NCI-H446 treated with DMSO at 0.1 percent for 48 hours (cell line): Measurements from ENCODE around the gene SLITRK6.
"Not testable (repeated sequence)": the region's sequence is repeated elsewhere in the genome, so short reads cannot be mapped to it uniquely, and the experiment has no call there.

Experiments
- DNase-seq: peaks from one replicate; lab custom pipeline; 2025; lab: John Stamatoyannopoulos, UW

The SLITRK6 gene, protein sequence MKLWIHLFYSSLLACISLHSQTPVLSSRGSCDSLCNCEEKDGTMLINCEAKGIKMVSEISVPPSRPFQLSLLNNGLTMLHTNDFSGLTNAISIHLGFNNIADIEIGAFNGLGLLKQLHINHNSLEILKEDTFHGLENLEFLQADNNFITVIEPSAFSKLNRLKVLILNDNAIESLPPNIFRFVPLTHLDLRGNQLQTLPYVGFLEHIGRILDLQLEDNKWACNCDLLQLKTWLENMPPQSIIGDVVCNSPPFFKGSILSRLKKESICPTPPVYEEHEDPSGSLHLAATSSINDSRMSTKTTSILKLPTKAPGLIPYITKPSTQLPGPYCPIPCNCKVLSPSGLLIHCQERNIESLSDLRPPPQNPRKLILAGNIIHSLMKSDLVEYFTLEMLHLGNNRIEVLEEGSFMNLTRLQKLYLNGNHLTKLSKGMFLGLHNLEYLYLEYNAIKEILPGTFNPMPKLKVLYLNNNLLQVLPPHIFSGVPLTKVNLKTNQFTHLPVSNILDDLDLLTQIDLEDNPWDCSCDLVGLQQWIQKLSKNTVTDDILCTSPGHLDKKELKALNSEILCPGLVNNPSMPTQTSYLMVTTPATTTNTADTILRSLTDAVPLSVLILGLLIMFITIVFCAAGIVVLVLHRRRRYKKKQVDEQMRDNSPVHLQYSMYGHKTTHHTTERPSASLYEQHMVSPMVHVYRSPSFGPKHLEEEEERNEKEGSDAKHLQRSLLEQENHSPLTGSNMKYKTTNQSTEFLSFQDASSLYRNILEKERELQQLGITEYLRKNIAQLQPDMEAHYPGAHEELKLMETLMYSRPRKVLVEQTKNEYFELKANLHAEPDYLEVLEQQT

DNA sequence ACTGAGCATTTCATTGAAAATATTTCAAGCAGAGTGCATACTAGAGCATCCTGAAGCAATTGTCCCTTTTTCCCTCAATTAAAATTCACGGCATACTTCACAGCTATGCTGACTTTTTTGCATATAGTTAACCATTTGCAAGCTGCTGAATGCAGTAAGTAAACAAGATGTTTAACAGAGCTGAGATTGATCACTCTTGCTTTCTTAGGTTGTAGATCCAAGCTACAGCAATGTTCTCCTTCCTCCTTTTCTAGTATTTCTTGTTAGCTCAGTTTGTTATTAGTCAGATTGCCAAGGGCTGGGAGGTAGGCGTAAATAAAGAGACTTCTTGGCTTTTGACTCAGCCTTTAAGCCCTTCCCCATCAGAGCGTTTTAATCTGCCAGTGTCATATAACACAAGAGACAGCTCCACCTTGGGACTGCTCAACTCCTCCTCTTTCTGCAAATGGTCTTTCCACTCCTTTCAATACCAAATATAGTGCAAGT is at the start of gene SLITRK6:
Gene SLITRK6 (minus strand): TSS at position 323 of the 486 bp plus-strand sequence. CDS start 2,911 bp downstream, outside the sequence.
- DNase-seq, result no peak

DNA sequence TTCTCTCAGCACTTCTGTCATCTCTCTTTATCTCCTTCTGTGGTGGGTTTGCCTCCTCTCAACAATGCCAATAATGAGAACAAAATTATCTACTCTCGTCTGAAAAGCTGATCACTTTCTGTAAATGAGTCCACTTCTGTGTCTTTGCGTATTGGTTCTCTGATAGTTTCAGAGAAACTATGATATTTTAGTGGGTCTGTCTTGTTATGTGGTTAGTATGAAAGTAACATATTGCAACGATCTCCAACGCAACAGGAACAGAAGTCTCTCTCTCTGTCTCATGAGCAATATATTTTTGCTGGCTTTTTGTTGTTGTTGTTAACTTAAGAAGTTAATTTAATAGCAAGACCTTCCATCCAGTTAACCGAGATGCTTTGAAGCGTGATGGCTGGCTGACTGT is 47.8 kb upstream of the SLITRK6 start:
- DNase-seq, result no peak

DNA sequence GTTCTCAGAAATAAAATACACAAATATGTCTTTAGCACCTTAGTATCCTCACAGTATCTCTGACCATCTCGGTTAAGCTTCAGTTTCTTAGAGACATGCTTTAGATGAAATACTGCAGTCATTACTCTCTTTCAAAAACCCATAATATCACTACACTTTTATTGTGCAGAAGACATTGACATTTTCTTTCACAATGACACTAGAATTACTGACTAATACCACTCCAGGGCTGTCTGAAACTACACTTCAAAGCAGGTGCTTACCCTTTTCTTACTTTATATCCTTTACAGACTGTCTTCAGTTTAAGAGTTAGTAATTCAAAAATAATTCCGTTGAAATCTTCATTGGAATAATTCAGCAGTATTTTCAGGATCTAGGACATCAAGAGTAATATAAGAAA is 42.2 kb upstream of the SLITRK6 start:
- DNase-seq, result no peak

DNA sequence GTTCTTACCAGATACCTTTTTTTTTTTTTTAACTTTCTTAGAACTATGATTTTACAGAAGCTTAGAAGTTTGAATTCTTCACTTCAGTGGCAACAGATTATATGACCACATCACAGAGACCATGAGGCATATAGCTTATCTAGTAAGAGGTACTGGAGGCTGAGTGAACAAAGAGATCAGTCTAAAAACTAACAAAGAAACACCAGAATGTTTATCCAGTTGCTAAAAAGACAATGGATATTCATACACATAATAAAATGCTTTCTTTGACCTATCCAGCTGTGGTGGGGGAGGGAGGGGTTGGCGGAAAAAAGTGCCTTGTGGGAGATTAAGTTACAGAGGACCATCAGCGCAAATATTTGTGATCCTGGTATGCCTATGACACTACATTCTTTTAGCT is 34.7 kb upstream of the SLITRK6 start:
- no peak for DNase-seq

DNA sequence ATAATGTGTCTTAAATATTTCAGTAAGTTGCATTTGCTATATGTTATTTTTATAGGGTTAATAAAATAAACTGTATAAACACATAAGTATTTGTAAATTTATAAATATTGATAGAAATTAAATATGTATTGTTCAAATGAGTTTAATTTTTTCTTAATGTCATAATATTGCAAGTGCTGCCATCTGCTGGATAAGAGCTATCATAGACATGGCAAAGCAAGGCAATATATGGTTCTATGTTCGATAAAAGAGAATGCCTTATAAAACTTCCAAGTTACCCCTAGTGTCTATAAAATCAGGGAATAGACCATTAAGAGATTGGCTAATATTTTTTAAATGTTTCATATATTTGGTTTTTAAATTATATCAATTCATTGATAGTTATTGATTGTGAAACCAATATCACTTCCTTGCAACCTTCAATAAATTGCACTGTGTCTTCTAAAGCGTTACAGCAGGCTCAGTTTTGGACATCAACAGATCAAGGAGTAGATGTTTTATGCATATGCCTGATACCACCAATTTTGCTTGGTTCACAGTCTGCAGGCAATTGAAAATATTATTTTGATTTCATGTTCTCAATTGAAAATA is 29.0 kb upstream of the SLITRK6 start:
- DNase-seq, result no peak

DNA sequence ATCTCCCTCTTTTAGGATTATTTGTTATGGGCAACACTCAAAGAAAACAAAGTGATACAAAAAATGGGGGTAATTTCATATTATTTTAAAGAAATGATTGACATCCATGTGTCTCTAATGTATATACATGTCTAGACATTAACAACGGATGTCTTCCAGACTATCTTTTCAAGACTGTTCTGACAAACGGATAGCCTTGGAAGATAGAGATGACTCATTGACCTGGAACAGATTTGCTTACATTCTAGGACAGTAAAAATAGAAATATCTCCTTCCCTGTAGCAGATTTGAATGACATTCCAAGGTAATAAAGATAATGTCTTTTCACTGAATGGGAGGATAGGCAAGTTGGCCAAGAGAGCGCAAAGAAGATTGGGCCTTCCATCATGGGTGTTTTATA is 26.2 kb upstream of the SLITRK6 start:
- DNase-seq, result no peak

DNA sequence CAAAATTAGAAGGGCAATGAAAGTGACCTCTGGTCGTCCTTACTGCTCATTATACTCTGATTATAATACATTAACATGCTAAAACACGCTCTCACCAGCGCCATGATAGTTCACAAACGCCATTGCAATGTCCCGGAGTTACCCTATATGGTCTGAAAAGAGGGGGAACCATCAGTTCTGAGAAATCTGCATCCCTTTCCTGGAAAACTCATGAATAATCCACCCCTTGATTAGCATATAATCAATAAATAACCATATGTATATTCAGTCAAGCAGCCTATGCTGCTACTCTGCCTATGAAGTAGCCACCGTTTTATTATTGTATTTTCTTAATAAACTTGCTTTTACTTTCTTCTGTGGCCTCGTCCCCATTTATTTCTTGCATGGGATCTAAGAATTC is 24.6 kb upstream of the SLITRK6 start:
- no peak for DNase-seq

DNA sequence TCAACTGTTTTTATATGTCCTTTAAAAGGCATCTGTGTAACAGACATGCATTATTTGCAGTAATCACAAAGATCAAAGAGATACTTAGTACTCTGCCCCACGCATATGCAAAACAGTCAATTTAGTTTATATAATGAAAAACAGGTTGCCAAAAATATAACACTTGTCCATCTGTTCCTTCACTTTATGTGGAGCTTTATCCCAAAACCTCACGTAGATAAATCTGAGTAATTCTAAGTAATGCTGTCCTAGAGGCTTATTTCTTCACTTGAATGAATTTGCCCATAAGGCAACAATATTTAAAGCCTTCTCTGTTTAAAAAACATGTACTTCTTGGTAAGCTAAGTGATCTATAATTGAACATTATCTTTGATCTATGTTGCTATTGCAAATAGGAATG is 20.3 kb upstream of the SLITRK6 start:
- no peak for DNase-seq

DNA sequence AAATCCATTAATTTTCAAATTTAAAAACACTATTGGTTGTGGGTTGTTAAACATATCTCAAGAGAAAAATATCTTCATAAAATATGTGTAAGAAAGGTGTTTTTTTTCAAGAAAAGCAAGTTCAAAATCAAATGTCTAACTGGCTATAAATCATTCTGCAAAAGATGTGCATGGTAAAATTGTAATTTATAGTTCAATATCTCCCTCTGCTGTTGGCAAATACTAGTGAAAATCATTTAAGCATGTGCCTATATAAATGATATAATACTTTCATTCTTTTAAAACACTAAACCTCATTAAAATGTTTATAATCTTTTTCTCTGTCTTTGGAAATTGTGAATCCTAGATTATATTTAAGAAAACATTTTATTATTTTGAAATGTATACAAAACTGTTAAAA is 17.2 kb upstream of the SLITRK6 start:
- no peak for DNase-seq

DNA sequence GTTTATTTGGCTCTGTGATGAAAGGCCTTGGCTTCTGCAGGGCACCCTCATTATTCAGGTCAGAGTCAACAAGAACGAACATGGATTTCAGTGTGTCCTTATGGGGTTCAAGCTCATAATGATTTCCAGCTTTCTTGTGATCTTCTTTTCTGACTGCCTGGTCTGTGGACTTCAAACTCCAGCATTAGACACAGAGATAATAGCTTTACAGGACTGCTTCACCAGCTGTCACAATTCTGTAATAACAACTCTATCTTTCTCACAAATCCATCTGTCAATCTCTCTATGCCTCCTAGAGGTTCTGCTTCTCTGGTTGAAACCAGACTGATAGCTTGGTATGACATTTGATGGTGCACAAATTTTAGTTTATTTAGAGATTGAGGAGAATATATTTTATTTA is 13.1 kb upstream of the SLITRK6 start:
- no peak for DNase-seq

DNA sequence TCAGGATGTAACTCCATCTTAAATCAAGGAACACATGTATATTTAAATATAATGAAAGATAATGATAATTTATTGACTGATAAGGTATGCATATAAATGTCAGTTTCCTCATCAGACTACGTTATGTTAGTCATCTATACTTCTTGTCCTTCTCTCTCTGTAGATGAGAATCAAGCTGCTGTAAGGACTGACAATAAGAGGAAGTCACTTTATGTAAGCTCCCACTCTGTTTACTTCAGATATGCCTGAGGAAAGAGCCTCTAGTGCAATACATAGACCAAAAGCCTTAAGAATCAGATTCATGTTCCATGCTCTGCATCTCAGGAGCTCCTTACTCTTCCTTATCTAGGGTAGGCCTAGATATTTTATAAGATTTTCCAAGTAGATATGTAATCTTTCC is 9.6 kb upstream of the SLITRK6 start:
- no peak for DNase-seq

DNA sequence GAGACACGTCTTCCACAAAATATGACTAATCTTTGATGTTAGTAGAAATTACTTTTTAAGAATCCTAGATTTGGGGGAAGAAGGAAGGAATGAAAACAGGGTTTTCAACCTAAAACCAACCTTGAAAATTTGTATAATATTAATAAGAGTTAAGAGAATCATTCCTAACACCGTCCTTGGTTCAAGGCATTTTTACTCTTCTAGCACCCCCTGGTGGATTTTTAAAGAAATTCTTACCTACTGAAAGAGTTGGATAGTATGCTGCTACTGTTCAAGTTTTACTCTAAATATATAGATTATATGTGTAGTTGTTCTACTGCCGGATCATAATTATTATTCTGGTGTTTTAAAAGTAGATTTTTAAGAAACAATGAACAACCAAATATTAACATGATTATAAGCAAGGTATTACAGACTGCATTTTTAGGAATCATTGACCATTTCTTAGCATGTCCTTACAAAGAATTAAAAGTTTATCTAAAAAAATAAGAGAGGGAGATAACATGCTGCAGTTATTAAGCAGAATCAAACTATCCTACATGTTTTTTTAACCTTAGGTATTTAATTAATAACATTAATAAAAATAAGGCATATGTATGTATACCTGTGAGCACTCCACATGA is 7.4 kb upstream of the SLITRK6 start:
- no peak for DNase-seq

DNA sequence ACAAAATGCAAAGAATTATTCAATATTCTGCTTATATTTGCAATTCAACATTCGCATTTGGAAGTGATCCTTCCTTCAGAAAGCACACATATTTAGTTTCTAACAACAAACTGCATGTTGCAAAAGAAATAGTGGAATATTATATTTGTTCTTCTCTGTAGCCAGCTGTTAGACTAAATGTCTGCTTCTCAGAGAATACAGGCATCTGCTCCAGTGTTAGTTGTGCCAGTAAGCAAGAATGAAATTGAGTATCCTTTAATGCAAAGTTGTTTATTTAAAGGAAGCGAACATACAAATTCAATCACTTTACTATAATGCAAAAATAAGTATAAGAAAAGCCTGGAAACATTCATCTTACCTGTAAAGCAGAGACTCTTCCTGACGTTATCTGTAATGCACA is 663 bp downstream of the SLITRK6 start:
- no peak for DNase-seq

DNA sequence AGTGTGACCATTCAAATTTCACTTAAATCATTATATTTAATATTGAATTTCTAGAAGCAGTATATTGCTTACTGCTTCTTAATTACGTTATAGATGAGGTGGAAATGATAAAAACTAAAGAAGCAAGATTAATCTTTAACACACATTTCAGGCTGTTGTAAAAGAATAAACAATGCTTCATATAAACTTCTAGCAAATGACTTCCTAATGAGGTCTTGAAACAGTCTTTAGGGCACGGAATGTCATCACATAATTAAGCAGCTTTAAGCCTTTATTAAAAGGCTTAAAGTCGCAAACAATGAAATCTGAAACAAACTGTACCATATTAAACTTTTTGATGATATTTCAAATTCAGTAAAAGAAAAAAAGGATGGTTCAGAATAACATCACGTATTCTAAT is 1.9 kb downstream of the SLITRK6 start:
- no peak for DNase-seq

DNA sequence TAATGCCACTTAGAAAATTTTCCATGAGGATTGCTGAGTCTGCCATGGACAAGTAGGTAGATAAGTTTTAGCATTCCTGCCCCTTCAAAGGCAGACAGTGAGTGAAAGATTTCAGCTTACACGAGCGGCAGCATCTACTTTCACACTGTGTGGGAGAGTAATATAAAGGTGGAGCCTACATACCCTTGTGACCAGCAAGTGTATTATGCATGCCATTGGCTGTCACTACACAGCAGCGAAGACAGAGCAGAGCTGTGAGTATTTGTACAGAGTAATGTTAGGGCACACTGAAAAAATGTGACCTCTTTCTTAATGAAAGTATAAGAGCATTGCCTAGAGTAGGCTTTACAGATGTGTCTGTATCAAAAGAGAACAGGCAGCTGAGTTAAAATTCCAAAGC is 14.0 kb downstream of the SLITRK6 start:
- DNase-seq, result no peak

DNA sequence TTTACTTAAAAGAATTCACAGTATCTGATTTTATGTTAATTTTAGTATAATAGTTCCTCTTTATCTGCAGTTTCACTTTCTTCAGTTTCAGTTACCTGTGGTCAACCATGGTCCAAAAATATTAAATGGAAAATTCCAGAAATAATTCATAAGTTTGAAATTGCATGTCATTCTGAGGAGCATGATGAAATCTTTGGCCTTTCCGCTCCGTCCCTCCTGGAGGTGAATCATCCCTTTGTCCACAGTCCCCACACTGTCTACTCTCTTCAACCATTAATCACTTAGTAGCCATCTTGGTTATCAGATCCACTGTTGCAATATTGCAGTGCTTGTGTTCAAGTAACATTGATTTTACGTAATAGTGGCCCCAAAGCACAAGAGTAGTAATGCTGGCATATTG is 26.9 kb downstream of the SLITRK6 start:
- DNase-seq, result no peak

DNA sequence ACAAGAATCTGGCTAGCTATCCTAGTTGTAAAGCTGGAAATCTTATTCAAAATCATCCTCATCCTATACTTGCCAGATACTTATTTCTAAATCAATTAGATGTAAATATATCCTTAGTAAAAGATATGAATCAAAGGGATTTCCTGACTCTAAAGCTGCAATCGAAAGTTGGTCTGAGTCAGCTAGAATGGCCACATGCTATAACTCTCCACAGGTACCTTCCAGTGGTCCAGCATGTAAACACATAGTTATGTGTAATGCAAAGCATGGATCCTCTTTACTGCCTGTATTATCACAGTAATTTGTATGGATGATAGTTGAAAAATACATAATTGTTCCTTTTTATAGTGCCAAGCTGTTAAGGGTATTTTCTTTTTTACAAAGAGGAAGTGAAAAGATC is 27.4 kb downstream of the SLITRK6 start:
- no peak for DNase-seq

DNA sequence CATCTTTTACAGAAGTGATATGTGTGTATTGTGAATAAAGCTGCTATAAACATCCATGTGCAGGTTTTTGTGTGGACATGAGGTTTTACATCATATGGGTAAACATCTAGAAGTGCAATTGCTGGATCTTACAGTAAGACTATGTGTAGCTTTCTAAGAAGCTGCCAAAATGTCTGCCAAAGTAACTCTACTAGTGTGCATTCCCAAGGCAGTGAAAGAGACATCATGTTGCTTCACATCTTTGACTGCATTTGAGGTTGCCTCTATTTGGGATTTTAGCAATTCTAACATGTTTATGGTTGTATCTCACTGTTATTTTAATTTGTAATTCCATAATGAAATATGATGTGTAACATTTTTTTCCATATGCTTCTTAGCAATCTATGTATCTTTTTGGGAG is 30.3 kb downstream of the SLITRK6 start:
- no peak for DNase-seq

DNA sequence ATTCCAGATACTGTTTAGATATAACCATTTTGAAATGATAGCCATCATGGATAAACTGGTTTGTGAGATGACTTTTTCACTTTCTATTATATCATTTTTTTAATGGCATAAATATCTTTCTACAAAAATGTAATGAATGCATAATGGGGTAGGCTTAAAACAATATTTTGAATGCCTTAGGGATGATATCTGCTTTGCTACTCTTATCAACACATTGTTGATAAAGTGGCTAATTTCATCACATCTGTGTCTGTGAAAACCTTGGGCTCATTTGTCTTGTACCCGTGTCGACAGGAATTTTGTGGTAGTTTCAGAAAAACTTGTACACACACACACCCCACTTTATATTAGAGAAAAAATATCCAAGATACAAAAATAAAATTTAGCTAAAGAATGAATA is 44.1 kb downstream of the SLITRK6 start:
- no peak for DNase-seq

DNA sequence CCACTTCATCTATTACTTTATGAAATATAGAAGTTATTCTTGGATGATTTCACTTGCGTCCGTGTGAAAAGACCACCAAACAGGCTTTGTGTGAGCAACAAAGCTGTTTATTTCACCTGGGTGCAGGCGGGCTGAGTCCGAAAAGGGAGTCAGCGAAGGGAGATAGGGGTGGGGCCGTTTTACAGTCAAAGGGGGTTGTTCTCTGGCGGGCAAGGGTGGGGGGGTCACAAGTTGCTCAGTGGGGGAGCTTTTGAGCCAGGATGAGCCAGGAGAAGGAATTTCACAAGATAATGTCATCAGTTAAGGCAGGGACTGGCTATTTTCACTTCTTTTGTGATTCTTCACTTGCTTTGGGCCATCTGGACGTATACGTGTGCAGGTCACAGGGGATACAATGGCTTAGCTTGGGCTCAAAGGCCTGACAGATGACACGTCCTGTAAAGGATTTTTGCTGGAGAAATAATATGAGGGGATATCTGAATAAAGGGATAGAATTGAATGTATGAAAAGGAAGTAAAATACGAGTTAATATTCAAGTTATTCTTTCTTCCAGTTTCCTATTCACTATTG is 55.9 kb downstream of the SLITRK6 start:
- not testable (repeated sequence) for DNase-seq
